Activated CD8-positive, alpha-beta T cell treated with anti-CD3 and anti-CD28 coated beads for 36 hours (primary cell): ENCODE data around the gene RAB3C. TPM values are rescaled to one million over a fixed set of nuclear protein-coding genes. Genes with fewer than 3 reads are reported as not detected.

Experiments used
- ATAC-seq: fragments of 200-7000 bp; cut with Tn5 transposase; one replicate; pipeline ENCODE4 v1.10.0; 2021; ENCODE audit warnings: mild to moderate bottlenecking, moderate library complexity
- CTCF ChIA-PET: fragments of 350-600 bp; sonication (Branson Sonifier 250); formaldehyde crosslinking; loops from one replicate; lab custom pipeline; 2021; ENCODE audit warnings: antibody characterized with exemption; lab: Charles Lee
- POLR2A ChIA-PET: fragments of 350-600 bp; sonication (Branson Sonifier 250); formaldehyde crosslinking; loops from one replicate; lab custom pipeline; 2021; ENCODE audit warnings: antibody characterized with exemption; lab: Charles Lee
- DNase-seq: peaks from one replicate; pipeline ENCODE4 v3.0.0-alpha.2; 2020
- H3K27ac Mint-ChIP-seq: one replicate; pipeline ENCODE4 v1.8.0; 2021; ENCODE audit warnings: mild to moderate bottlenecking, mixed read lengths
- H3K27me3 Mint-ChIP-seq: one replicate; pipeline ENCODE4 v1.8.0; 2021; ENCODE audit warnings: mixed read lengths
- H3K36me3 Mint-ChIP-seq: one replicate; pipeline ENCODE4 v1.8.0; 2021; ENCODE audit warnings: low read depth, mixed read lengths
- H3K4me1 Mint-ChIP-seq: one replicate; pipeline ENCODE4 v1.8.0; 2021; ENCODE audit warnings: low read depth, mixed read lengths
- H3K4me3 Mint-ChIP-seq: one replicate; pipeline ENCODE4 v1.8.0; 2021; ENCODE audit warnings: mild to moderate bottlenecking, moderate library complexity, mixed read lengths
- H3K9me3 Mint-ChIP-seq: one replicate; pipeline ENCODE4 v1.8.0; 2021; ENCODE audit warnings: mixed read lengths
- intact Hi-C: fragments of 100-400 bp; cut with micrococcal nuclease; formaldehyde crosslinking; loops from one replicate; pipeline ENCODE4 v1.10.0; 2022
- total RNA-seq, 2 experiments: library from RNA; stranded (reverse); gene quantifications; one replicate each; pipeline ENCODE4 v1.2.3, GENCODE V29; 2021
- TF ChIP-seq, protein P1 (sequence below): fragments of 200-600 bp; IDR thresholded peaks from one replicate; pipeline ENCODE4 v1.8.0; 2022; ENCODE audit warnings: antibody characterized with exemption, mild to moderate bottlenecking

RAB3C gene
- total RNA-seq, 2 experiments from 2014 or later, result not detected

DNA sequence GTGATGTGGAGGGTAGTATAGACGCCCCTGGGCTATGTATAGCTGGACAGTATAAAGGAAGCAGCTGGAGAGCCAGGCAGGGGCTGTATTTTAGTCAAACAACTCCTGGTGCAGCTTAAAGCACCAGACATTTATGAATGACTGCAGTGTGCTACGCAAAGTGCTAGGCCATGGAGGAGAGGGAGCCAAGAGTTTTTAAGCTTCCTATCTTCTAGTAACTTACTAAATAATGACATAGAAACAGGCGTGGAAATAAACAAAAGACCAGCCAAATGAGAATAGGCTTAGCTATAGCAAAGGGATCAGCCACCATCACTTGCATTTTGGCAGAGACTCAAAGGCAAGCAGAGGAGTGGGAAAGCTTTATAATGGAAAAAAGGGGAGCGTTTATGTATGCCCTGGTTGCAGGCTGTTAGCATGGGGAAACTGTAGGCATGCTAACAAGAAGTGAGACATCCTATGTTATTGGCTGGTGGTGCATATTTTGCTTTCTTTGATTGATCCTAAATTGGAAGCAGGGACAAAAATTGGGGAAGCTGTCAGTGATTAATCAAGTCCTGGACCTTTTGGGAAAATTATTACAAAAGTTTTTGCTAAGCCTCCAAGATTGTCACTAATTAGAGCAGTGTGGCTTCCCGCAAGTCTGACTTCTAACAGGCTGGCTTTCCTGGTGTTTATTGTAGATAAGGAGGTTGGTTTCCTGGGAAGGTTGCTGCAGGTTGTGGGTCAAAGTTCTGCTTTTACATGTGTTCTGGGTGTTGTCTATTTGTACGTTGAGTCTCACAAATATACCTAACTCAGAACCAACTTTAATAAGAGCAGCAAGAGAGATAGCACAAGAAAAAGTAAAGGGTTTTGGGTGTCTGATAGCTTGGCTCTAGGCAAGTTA lies 46.6 kb downstream of the RAB3C start:
- ChIA-PET POLR2A (no interaction called here), CTCF (interaction anchor here (1.0 kb wide), 1 partner anchor 220 kb away, joined by 3 read pairs; no protein-coding TSS in a partner anchor)
- no peaks in the 10 kb centered on the region for H3K4me1 Mint-ChIP-seq
- H3K4me3 Mint-ChIP-seq, result no peak overlapping the region
- ATAC-seq, result no peak
- intact Hi-C loops, result no loop called here
- H3K27me3 Mint-ChIP-seq, result no peaks in the 10 kb centered on the region
- H3K36me3 Mint-ChIP-seq, result no peaks in the 10 kb centered on the region
- TF ChIP-seq, protein P1, sequence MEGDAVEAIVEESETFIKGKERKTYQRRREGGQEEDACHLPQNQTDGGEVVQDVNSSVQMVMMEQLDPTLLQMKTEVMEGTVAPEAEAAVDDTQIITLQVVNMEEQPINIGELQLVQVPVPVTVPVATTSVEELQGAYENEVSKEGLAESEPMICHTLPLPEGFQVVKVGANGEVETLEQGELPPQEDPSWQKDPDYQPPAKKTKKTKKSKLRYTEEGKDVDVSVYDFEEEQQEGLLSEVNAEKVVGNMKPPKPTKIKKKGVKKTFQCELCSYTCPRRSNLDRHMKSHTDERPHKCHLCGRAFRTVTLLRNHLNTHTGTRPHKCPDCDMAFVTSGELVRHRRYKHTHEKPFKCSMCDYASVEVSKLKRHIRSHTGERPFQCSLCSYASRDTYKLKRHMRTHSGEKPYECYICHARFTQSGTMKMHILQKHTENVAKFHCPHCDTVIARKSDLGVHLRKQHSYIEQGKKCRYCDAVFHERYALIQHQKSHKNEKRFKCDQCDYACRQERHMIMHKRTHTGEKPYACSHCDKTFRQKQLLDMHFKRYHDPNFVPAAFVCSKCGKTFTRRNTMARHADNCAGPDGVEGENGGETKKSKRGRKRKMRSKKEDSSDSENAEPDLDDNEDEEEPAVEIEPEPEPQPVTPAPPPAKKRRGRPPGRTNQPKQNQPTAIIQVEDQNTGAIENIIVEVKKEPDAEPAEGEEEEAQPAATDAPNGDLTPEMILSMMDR, result no peak
- no peak for DNase-seq
- H3K27ac Mint-ChIP-seq, result no peak overlapping the region
- no peaks in the 10 kb centered on the region for H3K9me3 Mint-ChIP-seq

DNA sequence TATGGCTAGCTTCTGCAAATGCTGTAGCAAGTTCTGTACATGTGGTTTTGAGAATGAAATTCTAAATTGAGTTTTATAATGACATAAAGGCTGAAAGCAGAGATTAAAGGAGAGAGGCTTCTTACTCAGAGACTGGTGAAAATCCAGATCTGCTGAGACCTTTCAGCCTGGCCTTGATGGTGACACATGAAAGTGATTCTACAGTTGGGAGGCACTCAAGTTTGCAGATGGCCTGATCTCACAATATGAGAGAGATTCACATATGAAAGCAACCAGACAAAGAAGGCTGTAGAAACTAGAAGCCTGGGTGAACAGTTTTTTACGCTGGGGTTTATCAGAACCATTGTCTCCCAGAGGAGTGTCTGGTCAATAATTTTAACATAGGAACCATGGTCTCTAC lies 49.0 kb downstream of the RAB3C start:
- H3K36me3 Mint-ChIP-seq, result no peaks in the 10 kb centered on the region
- DNase-seq (no peak), ATAC-seq (no peak)
- H3K4me3 Mint-ChIP-seq, result no peak overlapping the region
- no peaks in the 10 kb centered on the region for H3K27me3 Mint-ChIP-seq
- H3K9me3 Mint-ChIP-seq, result no peaks in the 10 kb centered on the region
- TF ChIP-seq, protein P1, result no peak
- intact Hi-C loops, result no loop called here
- ChIA-PET POLR2A (no interaction called here), CTCF (no interaction called here)
- H3K4me1 Mint-ChIP-seq, result no peaks in the 10 kb centered on the region
- no peak overlapping the region for H3K27ac Mint-ChIP-seq

DNA sequence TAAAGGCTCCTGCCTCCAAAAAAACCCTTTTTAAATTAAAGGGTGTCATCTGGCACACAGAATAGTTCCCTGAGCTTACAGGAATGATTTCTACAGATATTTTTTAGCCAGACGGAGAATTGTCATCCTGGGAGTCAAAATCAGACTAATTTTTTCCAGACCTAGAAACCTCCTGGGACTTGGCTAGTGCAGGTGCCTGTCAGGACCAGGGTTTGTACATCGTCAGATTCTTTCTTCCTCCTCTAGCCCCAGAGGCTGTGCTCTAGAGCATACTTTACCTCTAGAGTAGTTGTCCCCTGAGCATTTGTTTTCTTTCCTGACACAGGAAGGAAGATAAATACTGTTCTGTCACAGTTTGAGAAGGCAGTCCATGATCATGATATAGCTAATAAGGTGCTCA lies 52.5 kb downstream of the RAB3C start:
- CTCF ChIA-PET, result no interaction called here
- intact Hi-C loops, result no loop called here
- ATAC-seq (no peak), DNase-seq (no peak)
- H3K4me1 Mint-ChIP-seq, result no peaks in the 10 kb centered on the region
- H3K27ac Mint-ChIP-seq, result no peak overlapping the region
- H3K36me3 Mint-ChIP-seq, result no peaks in the 10 kb centered on the region
- TF ChIP-seq, protein P1, result no peak
- H3K9me3 Mint-ChIP-seq, result no peaks in the 10 kb centered on the region
- peaks cover under 1% of the 10 kb centered on the region for H3K27me3 Mint-ChIP-seq
- POLR2A ChIA-PET, result no interaction called here
- no peak overlapping the region for H3K4me3 Mint-ChIP-seq

DNA sequence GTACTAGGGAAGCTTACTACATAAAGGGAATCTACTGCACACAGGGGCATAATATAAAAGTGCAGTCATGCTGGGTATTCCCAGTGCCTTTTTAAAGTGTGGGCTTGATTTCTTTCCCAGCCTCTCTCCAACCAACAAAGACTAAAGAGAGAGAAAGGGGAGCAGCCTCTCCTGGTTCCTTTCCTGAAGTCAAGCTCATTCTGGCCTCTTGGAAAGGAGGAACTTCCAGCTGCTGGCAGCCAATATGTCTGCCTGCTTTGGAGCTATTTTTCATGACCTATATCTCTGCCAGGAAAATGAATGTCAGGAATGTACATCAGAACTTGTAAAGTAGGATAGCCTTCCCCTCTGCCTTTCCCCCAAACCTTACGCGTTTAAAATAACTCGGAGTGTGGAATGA lies 57.1 kb downstream of the RAB3C start:
- no peak overlapping the region for H3K4me3 Mint-ChIP-seq
- no peak for DNase-seq
- intact Hi-C loops, result no loop called here
- no peaks in the 10 kb centered on the region for H3K4me1 Mint-ChIP-seq
- H3K27me3 Mint-ChIP-seq, result peaks cover 2% of the 10 kb centered on the region
- H3K36me3 Mint-ChIP-seq, result no peaks in the 10 kb centered on the region
- POLR2A ChIA-PET, result no interaction called here
- CTCF ChIA-PET, result no interaction called here
- TF ChIP-seq, protein P1, result no peak
- H3K9me3 Mint-ChIP-seq, result no peaks in the 10 kb centered on the region
- H3K27ac Mint-ChIP-seq, result no peak overlapping the region
- ATAC-seq, result no peak

DNA sequence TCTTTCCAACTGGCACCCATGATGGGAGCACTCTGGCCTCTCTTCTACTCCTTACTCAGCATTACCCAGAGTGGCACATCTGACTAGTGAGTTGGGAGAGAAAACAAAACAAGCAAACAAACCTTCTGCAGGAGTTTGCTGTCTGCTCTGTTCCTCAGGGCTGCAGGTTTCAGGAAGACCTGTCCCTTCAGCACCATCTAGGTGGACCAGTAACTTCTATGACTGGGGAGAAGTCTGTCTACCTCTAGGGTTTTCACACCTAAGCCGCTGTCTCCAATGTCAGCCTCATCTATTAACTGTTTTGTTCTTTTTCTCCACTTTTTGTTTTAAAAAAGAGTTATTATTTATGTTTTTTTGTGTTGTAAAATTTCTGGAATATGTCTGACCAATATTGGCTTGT lies 58.7 kb downstream of the RAB3C start:
- no peak for ATAC-seq
- Mint-ChIP-seq H3K4me3 (no peak overlapping the region), H3K36me3 (no peaks in the 10 kb centered on the region), H3K27me3 (peaks cover 2% of the 10 kb centered on the region), H3K9me3 (no peaks in the 10 kb centered on the region), H3K4me1 (no peaks in the 10 kb centered on the region), H3K27ac (no peak overlapping the region)
- ChIA-PET CTCF (no interaction called here), POLR2A (no interaction called here)
- TF ChIP-seq, protein P1, result no peak
- DNase-seq, result no peak
- intact Hi-C loops, result no loop called here
